ENCODE data around the gene PDPN. TPM values are rescaled to one million over a fixed set of nuclear protein-coding genes. Genes with fewer than 3 reads are reported as not detected.

Gene PDPN
- total RNA-seq, 2 experiments from 2014 or later, result not detected

DNA sequence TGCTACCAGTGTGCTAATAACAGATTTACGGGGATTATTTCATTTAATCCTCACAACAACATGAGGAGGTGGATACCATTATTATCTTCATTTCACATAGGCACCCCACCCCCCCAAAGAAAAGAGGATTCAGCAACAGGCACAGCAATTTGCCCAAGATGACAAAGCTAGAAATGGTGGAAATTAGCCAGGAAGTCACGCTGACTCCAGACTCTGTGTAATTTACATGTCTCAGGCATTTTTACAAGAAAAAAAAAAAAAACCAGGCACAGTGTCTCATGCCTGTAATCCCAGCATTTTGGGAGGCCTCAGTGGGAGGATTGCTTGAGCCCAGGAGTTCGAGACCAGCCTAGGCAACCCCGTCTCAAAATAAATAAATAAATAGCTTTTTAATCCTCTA is 78.9 kb downstream of the PDPN start:
- H3K4me3 ChIP-seq (ENCODE audit: low read length), result no peak overlapping the region

DNA sequence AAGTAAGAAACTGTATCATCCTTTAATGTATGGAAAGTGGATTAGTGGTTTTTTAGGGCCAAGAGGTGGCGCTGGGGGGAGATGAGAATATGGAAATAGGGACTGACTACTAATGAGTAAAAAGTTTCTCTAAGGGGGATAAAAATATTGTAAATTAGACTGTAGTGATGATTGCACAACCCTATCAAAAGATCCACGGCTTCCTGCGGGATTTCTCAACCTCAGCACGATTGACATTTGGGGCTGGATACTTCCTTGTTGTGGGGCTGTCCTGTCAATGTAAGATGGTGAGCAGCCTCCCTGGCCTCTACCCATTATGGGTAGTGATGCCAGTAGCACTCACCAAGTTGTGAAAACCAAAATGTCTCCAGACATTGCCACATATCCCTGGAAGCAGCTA is 80.3 kb downstream of the PDPN start:
- Histone ChIP-seq H3K4me3 (ENCODE audit: low read length) (no peak overlapping the region), H3K4me1 (ENCODE audit: insufficient read depth, low read length) (peaks cover 7% of the 10 kb centered on the region), H3K27me3 (ENCODE audit: control insufficient read depth in 1 of 2, insufficient read depth in 2 of 2, low read length in 2 of 2) (peaks cover 0 to 2% of the 10 kb centered on the region in 2 experiments), H3K9me3 (ENCODE audit: control insufficient read depth in 1 of 2, insufficient read depth in 1 of 2, low read length in 2 of 2) (peaks cover 0 to 4% of the 10 kb centered on the region in 2 experiments), H3K36me3 (ENCODE audit: insufficient read depth, low read length) (no peaks in the 10 kb centered on the region), H3K27ac (ENCODE audit: low read depth in 1 of 2, low read length in 2 of 2) (no peak overlapping the region)
- H3K36me3 Mint-ChIP-seq (ENCODE audit: low read depth), result no peaks in the 10 kb centered on the region
- ATAC-seq (ENCODE audit: poor library complexity) (no peak), DNase-seq (no peak)
- ChIA-PET CTCF (interaction anchor here (1.0 to 1.2 kb wide), 2 partner anchors 49 to 66 kb away, joined by 3 read pairs; no protein-coding TSS in a partner anchor), POLR2A (no interaction called here)
- no peak overlapping the region for H3K4me3 Mint-ChIP-seq
- intact Hi-C loops (cut with DNase I, micrococcal nuclease), result loop anchor here in 1 of 2 experiments (10.0 kb wide), 1 partner anchor 1381 kb away; no protein-coding TSS in a partner anchor
- H3K27ac Mint-ChIP-seq, result no peak overlapping the region
- peaks cover 5% of the 10 kb centered on the region for H3K27me3 Mint-ChIP-seq
- TF ChIP-seq, protein P1, sequence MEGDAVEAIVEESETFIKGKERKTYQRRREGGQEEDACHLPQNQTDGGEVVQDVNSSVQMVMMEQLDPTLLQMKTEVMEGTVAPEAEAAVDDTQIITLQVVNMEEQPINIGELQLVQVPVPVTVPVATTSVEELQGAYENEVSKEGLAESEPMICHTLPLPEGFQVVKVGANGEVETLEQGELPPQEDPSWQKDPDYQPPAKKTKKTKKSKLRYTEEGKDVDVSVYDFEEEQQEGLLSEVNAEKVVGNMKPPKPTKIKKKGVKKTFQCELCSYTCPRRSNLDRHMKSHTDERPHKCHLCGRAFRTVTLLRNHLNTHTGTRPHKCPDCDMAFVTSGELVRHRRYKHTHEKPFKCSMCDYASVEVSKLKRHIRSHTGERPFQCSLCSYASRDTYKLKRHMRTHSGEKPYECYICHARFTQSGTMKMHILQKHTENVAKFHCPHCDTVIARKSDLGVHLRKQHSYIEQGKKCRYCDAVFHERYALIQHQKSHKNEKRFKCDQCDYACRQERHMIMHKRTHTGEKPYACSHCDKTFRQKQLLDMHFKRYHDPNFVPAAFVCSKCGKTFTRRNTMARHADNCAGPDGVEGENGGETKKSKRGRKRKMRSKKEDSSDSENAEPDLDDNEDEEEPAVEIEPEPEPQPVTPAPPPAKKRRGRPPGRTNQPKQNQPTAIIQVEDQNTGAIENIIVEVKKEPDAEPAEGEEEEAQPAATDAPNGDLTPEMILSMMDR (IDR thresholded peaks at IDR 0.05), result no peak
- peaks cover 3% of the 10 kb centered on the region for H3K9me3 Mint-ChIP-seq
- peaks cover 6% of the 10 kb centered on the region for H3K4me1 Mint-ChIP-seq (ENCODE audit: low read depth)

More for the DNA sequence above, 78.9 kb downstream of the PDPN start:
- Histone ChIP-seq H3K9me3 (ENCODE audit: control insufficient read depth in 1 of 2, insufficient read depth in 1 of 2, low read length in 2 of 2) (peaks cover 0 to 4% of the 10 kb centered on the region in 2 experiments), H3K27ac (ENCODE audit: low read depth in 1 of 2, low read length in 2 of 2) (no peak overlapping the region), H3K36me3 (ENCODE audit: insufficient read depth, low read length) (no peaks in the 10 kb centered on the region), H3K27me3 (ENCODE audit: control insufficient read depth in 1 of 2, insufficient read depth in 2 of 2, low read length in 2 of 2) (peaks cover 0 to 2% of the 10 kb centered on the region in 2 experiments), H3K4me1 (ENCODE audit: insufficient read depth, low read length) (peaks cover 7% of the 10 kb centered on the region)
- Mint-ChIP-seq H3K4me3 (no peak overlapping the region), H3K4me1 (ENCODE audit: low read depth) (peaks cover 6% of the 10 kb centered on the region), H3K27ac (no peak overlapping the region), H3K27me3 (peaks cover 5% of the 10 kb centered on the region), H3K36me3 (ENCODE audit: low read depth) (no peaks in the 10 kb centered on the region), H3K9me3 (peaks cover 3% of the 10 kb centered on the region)
- ChIA-PET POLR2A (no interaction called here), CTCF (interaction anchor here (1.0 to 1.2 kb wide), 2 partner anchors 64 to 87 kb away, joined by 3 read pairs; no protein-coding TSS in a partner anchor)
- intact Hi-C loops (cut with DNase I, micrococcal nuclease), result loop anchor here in 1 of 2 experiments (10.0 kb wide), 1 partner anchor 1382 kb away; no protein-coding TSS in a partner anchor
- TF ChIP-seq, protein P1 (IDR thresholded peaks at IDR 0.05), result no peak
- DNase-seq (no peak), ATAC-seq (ENCODE audit: poor library complexity) (no peak)

DNA sequence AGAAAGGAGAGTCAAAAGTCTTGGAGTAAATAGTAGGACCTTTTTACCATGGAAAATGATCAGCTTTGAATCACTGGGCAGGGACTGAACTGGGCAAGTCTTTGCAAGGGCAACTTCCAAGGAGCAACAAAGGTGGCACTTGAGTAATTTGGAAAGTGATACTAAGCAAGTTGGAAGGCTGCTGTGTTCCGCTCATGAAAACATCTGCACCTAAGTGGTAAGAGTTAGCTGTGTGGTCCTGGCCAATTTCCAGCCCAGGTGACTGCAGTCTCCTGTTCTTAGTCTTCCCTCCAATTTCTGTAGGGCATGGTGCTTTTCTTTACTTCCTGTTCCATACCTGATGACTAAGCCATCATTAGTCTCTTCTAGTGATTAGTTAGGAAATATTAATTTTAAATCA is 80.8 kb downstream of the PDPN start:
- peaks cover 5% of the 10 kb centered on the region for H3K27me3 Mint-ChIP-seq
- H3K9me3 Mint-ChIP-seq, result peaks cover under 1% of the 10 kb centered on the region
- H3K4me1 Mint-ChIP-seq (ENCODE audit: low read depth), result peaks cover 6% of the 10 kb centered on the region
- Histone ChIP-seq H3K4me1 (ENCODE audit: insufficient read depth, low read length) (peaks cover 7% of the 10 kb centered on the region), H3K27me3 (ENCODE audit: control insufficient read depth in 1 of 2, insufficient read depth in 2 of 2, low read length in 2 of 2) (peaks cover 0 to 2% of the 10 kb centered on the region in 2 experiments), H3K36me3 (ENCODE audit: insufficient read depth, low read length) (no peaks in the 10 kb centered on the region), H3K9me3 (ENCODE audit: control insufficient read depth in 1 of 2, insufficient read depth in 1 of 2, low read length in 2 of 2) (no peaks in the 10 kb centered on the region), H3K27ac (ENCODE audit: low read depth in 1 of 2, low read length in 2 of 2) (no peak overlapping the region), H3K4me3 (ENCODE audit: low read length) (no peak overlapping the region)
- no peak overlapping the region for H3K4me3 Mint-ChIP-seq
- H3K36me3 Mint-ChIP-seq (ENCODE audit: low read depth), result no peaks in the 10 kb centered on the region
- H3K27ac Mint-ChIP-seq, result no peak overlapping the region
- intact Hi-C loops (cut with DNase I, micrococcal nuclease), result loop anchor here in 1 of 2 experiments (10.0 kb wide), 1 partner anchor 1380 kb away; no protein-coding TSS in a partner anchor
- POLR2A ChIA-PET, result no interaction called here
- TF ChIP-seq, protein P1 (IDR thresholded peaks at IDR 0.05), result no peak
- CTCF ChIA-PET, result interaction anchor here (1.2 to 3.7 kb wide), 2 partner anchors 48 to 62 kb away, joined by 3 to 21 read pairs; no protein-coding TSS in a partner anchor
- no peak for DNase-seq
- ATAC-seq (ENCODE audit: poor library complexity), result no peak

Measured in CD4-positive, alpha-beta T cell (primary cell).